Measurements from ENCODE around the gene ALKBH3. TPM values are rescaled to one million over a fixed set of nuclear protein-coding genes. Genes with fewer than 3 reads are reported as not detected.

ALKBH3 gene
- polyA plus RNA-seq, 2 of the 4 experiments (the other 2 are of a cell fraction) = 22.9 to 50.2 TPM

DNA sequence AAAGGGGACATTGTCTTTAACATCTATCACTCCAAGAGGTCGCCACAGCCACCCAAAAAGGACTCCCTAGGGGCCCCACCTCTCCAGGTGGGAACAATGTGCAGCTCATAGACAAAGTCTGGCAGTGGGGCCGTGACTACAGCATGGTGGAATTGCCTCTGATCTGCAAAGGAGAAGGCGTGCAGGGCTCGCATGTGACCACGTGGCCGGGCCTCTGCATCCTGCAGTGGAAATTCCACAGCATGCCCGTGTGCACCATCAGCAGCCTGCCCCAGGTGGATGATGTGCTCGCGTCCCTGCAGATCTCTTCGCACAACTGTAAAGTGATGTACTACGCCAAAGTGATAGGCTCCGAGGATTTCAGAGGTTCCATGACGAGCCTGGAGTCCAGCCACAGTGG lies 18.5 kb downstream of the ALKBH3 start:
- H3K4me2 ChIP-seq = no peak overlapping the region
- ChIA-PET CTCF (interaction anchor here (1.4 to 2.1 kb wide), 4 partner anchors 9 to 73 kb away, joined by 3 to 11 read pairs (median 6); no protein-coding TSS in a partner anchor), POLR2A (no interaction called here)
- FAIRE-seq (no peak), DNase-seq (ENCODE audit: low read depth in 1 of 2, low spot score in 1 of 2) (no peak), ATAC-seq (no peak)
- H3K9me3 ChIP-seq = no peaks in the 10 kb centered on the region
- no peak overlapping the region for H3K27ac ChIP-seq
- TF ChIP-seq RARB (CRISPR knock-in tag; IDR thresholded peaks at IDR 0.05) (no peak), NPAS2 (CRISPR knock-in tag; IDR thresholded peaks at IDR 0.05; ENCODE audit: borderline replicate concordance) (no peak), CBX2 (IDR thresholded peaks at IDR 0.05; ENCODE audit: borderline replicate concordance, low read depth) (no peak), MYC (IDR thresholded peaks at IDR 0.05; ENCODE audit: borderline replicate concordance, low read length) (no peak), ELK1 (IDR thresholded peaks at IDR 0.05; ENCODE audit: low read depth, low read length) (no peak), CTCF (IDR thresholded peaks at IDR 0.05) (no peak), CBX8 (IDR thresholded peaks at IDR 0.05) (no peak), HDAC2 (IDR thresholded peaks at IDR 0.05) (no peak), FOSB (CRISPR knock-in tag; IDR thresholded peaks at IDR 0.05) (no peak), JUNB (IDR thresholded peaks at IDR 0.05) (no peak), RFX5 (IDR thresholded peaks at IDR 0.05) (no peak), EHF (CRISPR knock-in tag; IDR thresholded peaks at IDR 0.05) (no peak), NR3C1 (IDR thresholded peaks at IDR 0.05) (no peak), TFCP2L1 (CRISPR knock-in tag; IDR thresholded peaks at IDR 0.05) (no peak), RCOR1 (IDR thresholded peaks at IDR 0.05; ENCODE audit: low read depth, low read length) (no peak), POLR2A (IDR thresholded peaks at IDR 0.05; ENCODE audit: low read length) (no peak), ZSCAN20 (CRISPR knock-in tag; IDR thresholded peaks at IDR 0.05) (no peak)
- TF ChIP-seq, protein P1, sequence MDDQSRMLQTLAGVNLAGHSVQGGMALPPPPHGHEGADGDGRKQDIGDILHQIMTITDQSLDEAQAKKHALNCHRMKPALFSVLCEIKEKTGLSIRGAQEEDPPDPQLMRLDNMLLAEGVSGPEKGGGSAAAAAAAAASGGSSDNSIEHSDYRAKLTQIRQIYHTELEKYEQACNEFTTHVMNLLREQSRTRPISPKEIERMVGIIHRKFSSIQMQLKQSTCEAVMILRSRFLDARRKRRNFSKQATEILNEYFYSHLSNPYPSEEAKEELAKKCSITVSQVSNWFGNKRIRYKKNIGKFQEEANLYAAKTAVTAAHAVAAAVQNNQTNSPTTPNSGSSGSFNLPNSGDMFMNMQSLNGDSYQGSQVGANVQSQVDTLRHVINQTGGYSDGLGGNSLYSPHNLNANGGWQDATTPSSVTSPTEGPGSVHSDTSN (IDR thresholded peaks at IDR 0.05) = no peak
- TF ChIP-seq, protein P2, sequence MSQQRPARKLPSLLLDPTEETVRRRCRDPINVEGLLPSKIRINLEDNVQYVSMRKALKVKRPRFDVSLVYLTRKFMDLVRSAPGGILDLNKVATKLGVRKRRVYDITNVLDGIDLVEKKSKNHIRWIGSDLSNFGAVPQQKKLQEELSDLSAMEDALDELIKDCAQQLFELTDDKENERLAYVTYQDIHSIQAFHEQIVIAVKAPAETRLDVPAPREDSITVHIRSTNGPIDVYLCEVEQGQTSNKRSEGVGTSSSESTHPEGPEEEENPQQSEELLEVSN (IDR thresholded peaks at IDR 0.05; ENCODE audit: borderline replicate concordance, low read depth) = no peak
- 87% methylated on average over 12 of the region's 13 CpGs for WGBS (ENCODE audit: missing lambda C conversion rate)
- no peaks in the 10 kb centered on the region for H3K4me1 ChIP-seq
- no peak overlapping the region for H3K4me3 ChIP-seq

- ChIA-PET CTCF (interaction anchor here (1.1 to 1.3 kb wide), 2 partner anchors 12 to 43 kb away, joined by 3 to 4 read pairs; no protein-coding TSS in a partner anchor), POLR2A (no interaction called here)
- Histone ChIP-seq H3K9me3 (no peaks in the 10 kb centered on the region), H3K4me3 (no peak overlapping the region), H3K4me1 (no peaks in the 10 kb centered on the region), H3K4me2 (no peak overlapping the region), H3K27ac (no peak overlapping the region)
- ATAC-seq (no peak), DNase-seq (ENCODE audit: low read depth in 1 of 2, low spot score in 1 of 2) (no peak), FAIRE-seq (no peak)
- TF ChIP-seq KDM1A (IDR thresholded peaks at IDR 0.05; ENCODE audit: low read depth) = no peak
- no peak for TF ChIP-seq TFCP2L1 (CRISPR knock-in tag; IDR thresholded peaks at IDR 0.05)
- TF ChIP-seq FOXS1 (CRISPR knock-in tag; IDR thresholded peaks at IDR 0.05) = no peak
- TF ChIP-seq CHD4 (IDR thresholded peaks at IDR 0.05; ENCODE audit: borderline replicate concordance) = no peak
- no peak for TF ChIP-seq GATA3 (IDR thresholded peaks at IDR 0.05; ENCODE audit: borderline replicate concordance)
- no peak for TF ChIP-seq RFX5 (IDR thresholded peaks at IDR 0.05)
- no peak for TF ChIP-seq BHLHE40 (IDR thresholded peaks at IDR 0.05; ENCODE audit: low read depth, low read length)
- TF ChIP-seq, protein P1 (IDR thresholded peaks at IDR 0.05) = no peak
- no peak for TF ChIP-seq HEYL (CRISPR knock-in tag; IDR thresholded peaks at IDR 0.05)
- no peak for TF ChIP-seq CBX2 (IDR thresholded peaks at IDR 0.05; ENCODE audit: borderline replicate concordance, low read depth)
- TF ChIP-seq KDM5A (IDR thresholded peaks at IDR 0.05) = no peak
- TF ChIP-seq HDAC2 (IDR thresholded peaks at IDR 0.05) = no peak
- WGBS (ENCODE audit: missing lambda C conversion rate) = 92% methylated on average over 4 of the region's 4 CpGs
Observed at GRCh38 chr11:43901551-43901950, 20.9 kb downstream of the ALKBH3 start.

Data from A549 (cell line).